ENCODE data around the gene KANTR. TPM values are rescaled to one million over a fixed set of nuclear protein-coding genes. Genes with fewer than 3 reads are reported as not detected.

Gene KANTR
- total RNA-seq, 1 experiment from 2014 or later = 7.7 TPM

- H2BK120ac ChIP-seq (ENCODE audit: low read depth, low read length, poor library complexity, severe bottlenecking) = no peak overlapping the region
- no peak overlapping the region for H3K27ac ChIP-seq (ENCODE audit: insufficient read length, low read depth, low read length)
- H2BK5ac ChIP-seq (ENCODE audit: insufficient read length, low read length) = no peak overlapping the region
- H2AK5ac ChIP-seq (ENCODE audit: insufficient read length, low read length) = no peak overlapping the region
- H4K91ac ChIP-seq (ENCODE audit: insufficient read length, low read depth, low read length) = no peak overlapping the region
- Mint-ChIP-seq H3K36me3 (ENCODE audit: insufficient read depth in 1 of 3, low read depth in 3 of 3) (peaks cover 4 to 7% (median 4%) of the 10 kb centered on the region in 3 experiments; a peak in 3 of 7 replicates), H3K27me3 (ENCODE audit: low read depth) (no peaks in the 10 kb centered on the region), H3K4me3 (no peak overlapping the region), H3K4me1 (peaks cover 5 to 16% of the 10 kb centered on the region in 2 experiments; a peak in 3 of 4 replicates), H3K9me3 (peaks cover 42 to 44% of the 10 kb centered on the region in 2 experiments), H3K27ac (no peak overlapping the region)
- no peaks in the 10 kb centered on the region for H4K20me1 ChIP-seq (ENCODE audit: control insufficient read depth, insufficient read depth, insufficient read length)
- H3K4me1 ChIP-seq (ENCODE audit: insufficient read depth, low read length) = no peaks in the 10 kb centered on the region
- no peak overlapping the region for H3K9ac ChIP-seq (ENCODE audit: extremely low read depth, insufficient read length, low read length)
- no peak overlapping the region for H2BK12ac ChIP-seq (ENCODE audit: insufficient read length, low read depth, low read length)
- no peak overlapping the region for H3K4ac ChIP-seq (ENCODE audit: low read depth, low read length)
- H3K79me2 ChIP-seq (ENCODE audit: insufficient read depth, low read length) = 0 out of 2 replicates have a peak, but pooled peaks cover 2% of the 10 kb centered on the region
- DNase-seq = no peak
- no peak overlapping the region for H3K14ac ChIP-seq (ENCODE audit: insufficient read depth, low read length)
- no peak overlapping the region for H3K4me2 ChIP-seq (ENCODE audit: insufficient read depth, insufficient read length, low read length)
- no peak overlapping the region for H3K56ac ChIP-seq (ENCODE audit: insufficient read length, low read depth, low read length)
- H3K27me3 ChIP-seq (ENCODE audit: insufficient read depth, low read length) = no peaks in the 10 kb centered on the region
- H3K9me3 ChIP-seq (ENCODE audit: control insufficient read depth, low read depth, low read length) = peaks cover 4% of the 10 kb centered on the region
- no peak for TF ChIP-seq CTCF (conservative IDR thresholded peaks at IDR 0.05)
- H2AFZ ChIP-seq (ENCODE audit: low read length) = no peak overlapping the region
- H4K8ac ChIP-seq (replicated peaks; ENCODE audit: insufficient read length, low read depth, low read length) = no peak overlapping the region
- no peak overlapping the region for H4K5ac ChIP-seq (ENCODE audit: insufficient read length, low read depth, low read length)
- H3K79me1 ChIP-seq (ENCODE audit: insufficient read depth, low read depth, low read length, poor library complexity, severe bottlenecking) = no peaks in the 10 kb centered on the region
- H3K23ac ChIP-seq (ENCODE audit: insufficient read length, low read depth, low read length) = no peak overlapping the region
- no peak overlapping the region for H2BK20ac ChIP-seq (ENCODE audit: low read depth, low read length, poor library complexity, severe bottlenecking)
- WGBS (ENCODE audit: extremely low coverage, insufficient read length, low lambda C conversion rate) = no CpG with 5 or more reads among the region's 3 CpGs
- no peak overlapping the region for H3T11ph ChIP-seq (ENCODE audit: low read length)
- H2BK15ac ChIP-seq (ENCODE audit: low read depth, low read length) = no peak overlapping the region
- H3K23me2 ChIP-seq (ENCODE audit: insufficient read length, low read depth, low read length, poor library complexity, severe bottlenecking) = no peaks in the 10 kb centered on the region
- H3K18ac ChIP-seq (ENCODE audit: insufficient read length, low read depth, low read length) = no peak overlapping the region
These were observed 72.2 kb downstream of the KANTR start for GRCh38 chrX:53166103-53166502.

Measured in H9 (cell line).